HG03565 (cell line): ENCODE results near the gene GFPT1.
"Not testable (repeated sequence)": the region's sequence is repeated elsewhere in the genome, so short reads cannot be mapped to it uniquely, and the experiment has no call there.

Source experiments
- ATAC-seq: cut with Tn5 transposase; IDR thresholded peaks from one replicate; pipeline ENCODE4 v1.9.1; 2021; ENCODE audit warnings: mild to moderate bottlenecking, moderate library complexity; ENCODE audit not compliant: unreplicated experiment

The GFPT1 gene

GRCh38 chr2:69384618-69385081 is 2.4 kb downstream of the GFPT1 start:
- ATAC-seq = no peak

DNA sequence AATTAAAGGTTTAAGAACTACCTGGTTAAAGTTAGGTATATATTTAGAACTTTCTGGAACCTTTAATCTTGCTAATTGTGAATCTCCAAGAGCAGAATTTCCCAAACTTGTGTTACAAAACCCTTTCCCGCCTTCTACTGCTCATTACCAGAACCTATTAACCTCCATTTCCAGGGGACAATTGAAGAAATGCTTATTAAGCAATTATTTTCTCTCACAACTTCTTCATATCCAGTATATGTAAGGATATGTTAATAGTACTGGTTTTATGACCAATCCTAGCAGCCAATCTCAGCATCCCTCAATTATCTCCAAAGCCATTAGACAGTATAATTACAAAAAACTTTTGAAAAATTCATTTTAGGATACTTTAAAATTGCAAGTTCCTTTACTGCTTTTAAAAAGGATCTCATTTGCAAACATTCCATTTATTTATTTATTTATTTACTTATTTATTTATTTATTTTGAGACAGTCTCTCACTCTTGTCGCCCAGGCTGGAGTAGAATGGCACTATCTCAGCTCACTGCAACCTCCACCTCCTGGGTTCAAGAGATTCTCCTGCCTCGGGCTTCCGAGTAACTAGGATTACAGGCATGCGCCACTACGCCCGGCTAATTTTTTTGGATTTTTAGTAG is 3.7 kb downstream of the GFPT1 start:
- ATAC-seq = no peak

DNA sequence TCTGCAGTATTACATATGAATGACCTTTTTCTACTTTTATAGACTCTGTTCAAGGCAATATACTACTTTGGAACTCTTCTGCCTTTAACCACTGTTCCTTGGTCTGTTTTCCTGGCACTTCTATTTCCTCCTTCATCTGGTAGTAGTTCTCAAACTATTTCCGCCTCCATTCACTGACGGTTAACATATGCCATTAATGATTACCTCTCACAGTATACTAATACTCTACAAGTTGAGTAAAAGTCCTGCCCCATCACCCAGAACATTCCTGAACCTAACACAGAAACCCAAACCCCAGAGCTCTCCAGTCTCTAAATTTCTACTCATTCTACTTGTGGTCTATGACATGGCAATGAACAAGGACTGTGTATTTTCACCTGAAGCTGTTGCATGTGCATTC is 4.5 kb downstream of the GFPT1 start:
- no peak for ATAC-seq

DNA sequence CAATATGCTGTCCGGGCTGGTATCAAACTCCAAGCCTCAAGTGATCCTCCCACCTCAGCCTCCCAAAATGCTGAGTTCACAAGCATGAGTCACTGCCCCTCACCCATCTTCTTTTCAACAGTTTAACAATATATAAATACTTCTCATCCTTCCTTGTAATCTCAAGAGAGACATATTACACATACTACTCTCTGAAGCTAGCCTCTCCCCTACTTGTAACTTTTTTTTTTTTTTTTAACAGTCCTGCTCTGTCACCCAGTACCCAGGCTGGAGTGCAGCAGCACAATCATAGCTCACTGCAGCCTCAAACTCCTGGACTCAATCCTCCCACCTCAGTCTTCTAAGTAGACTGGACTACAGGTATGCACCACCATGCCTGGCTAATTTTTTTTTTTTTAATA is 5.7 kb downstream of the GFPT1 start:
- no peak for ATAC-seq

DNA sequence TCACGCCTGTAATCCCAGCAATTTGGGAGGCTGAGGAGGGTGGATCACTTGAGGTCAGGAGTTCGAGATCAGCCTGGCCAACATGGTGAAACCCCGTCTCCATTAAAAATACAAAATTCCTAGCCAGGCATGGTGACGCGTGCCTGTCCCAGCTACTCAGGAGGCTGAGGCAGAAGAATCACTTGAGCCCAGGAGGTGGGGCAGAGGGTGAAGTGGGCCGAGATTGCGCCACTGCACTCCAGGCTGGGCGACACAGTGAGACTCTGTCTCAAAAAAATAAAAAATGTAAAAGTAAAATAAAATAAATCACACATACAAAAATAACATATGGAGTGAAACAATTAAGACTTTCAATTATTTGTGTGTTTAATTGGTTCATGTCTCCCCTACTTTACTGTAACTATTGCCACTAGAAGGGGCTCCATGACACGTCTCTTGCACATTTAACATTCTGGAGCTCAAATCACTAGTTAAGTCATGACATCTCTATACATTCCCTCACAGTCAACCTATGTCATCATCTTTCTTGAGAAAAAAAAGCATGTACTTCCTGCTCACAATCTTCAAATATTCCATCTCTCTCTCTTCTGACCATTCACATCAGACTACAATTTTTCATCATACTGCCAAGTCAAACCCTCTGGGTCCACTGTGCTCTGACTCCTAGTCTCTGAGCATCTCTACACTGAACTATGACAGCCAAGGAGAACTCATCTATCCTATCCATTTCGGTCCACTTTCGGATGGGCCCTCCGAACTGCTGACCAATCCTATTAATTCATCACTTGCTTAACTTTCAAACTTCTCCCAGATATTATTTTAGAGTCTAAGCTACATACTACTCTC is 6.7 kb downstream of the GFPT1 start:
- no peak for ATAC-seq

DNA sequence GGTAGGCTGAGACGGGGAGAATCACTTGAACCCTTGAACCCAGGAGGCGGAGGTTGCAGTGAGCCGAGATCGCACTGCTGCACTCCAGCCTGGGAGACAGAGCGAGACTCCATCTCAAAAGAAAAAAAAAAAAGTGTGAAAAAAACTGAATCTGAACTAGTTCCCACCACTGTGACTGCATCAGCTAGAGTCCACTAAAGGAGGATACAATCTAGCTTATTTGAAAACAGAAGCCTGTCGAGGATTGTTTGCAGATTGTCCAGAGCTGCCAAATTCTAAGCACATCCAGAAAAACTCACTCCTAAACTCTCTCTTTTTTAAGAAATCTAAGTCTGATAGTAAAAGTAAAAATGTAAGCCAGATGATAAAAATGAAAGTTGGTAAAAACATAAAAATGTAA is 10.6 kb downstream of the GFPT1 start:
- ATAC-seq = no peak

DNA sequence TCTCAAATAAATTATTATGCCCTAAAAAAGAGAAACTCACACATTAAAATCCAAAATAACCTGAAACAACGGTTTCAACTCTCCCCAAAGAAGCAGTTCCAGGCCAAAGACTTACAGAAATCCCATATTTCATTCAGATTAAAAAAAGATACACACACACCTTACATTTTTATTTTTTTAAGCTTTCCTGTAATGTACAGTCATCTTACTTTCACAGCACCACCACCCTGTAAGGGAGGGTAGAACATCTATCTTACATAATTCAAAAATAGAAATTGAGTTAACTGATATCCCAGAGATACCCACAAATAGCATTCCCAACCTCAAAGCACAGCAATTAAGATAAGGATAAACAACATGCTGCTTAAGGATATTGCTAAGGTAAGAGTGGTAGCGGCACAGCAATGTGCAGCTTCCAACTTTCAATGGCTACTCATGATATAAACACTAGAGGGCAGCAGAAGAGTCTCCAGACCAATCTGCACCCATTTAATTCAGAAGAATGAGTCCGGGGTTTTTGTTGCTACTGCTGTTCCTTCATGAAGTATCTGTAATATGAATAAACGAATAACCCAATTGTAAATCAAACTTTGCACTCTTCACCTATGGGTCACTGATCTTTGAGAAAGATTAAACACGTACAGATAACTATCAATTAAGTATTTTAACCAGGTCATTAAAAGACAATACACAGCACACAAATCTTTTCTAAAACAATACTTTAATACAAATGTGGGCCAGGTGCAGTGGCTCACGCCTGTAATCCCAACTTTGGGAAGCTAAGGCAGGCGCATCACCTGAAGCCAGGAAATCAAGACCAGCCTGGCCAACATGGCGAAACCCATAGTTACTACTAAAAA is 11.3 kb downstream of the GFPT1 start:
- no peak for ATAC-seq

- no peak for ATAC-seq
Observed at GRCh38 chr2:69372767-69373166, 14.3 kb downstream of the GFPT1 start.

- no peak for ATAC-seq
Observed at GRCh38 chr2:69369802-69370201, 17.2 kb downstream of the GFPT1 start.

- ATAC-seq = no peak
Observed at GRCh38 chr2:69368588-69368987, 18.4 kb downstream of the GFPT1 start.

DNA sequence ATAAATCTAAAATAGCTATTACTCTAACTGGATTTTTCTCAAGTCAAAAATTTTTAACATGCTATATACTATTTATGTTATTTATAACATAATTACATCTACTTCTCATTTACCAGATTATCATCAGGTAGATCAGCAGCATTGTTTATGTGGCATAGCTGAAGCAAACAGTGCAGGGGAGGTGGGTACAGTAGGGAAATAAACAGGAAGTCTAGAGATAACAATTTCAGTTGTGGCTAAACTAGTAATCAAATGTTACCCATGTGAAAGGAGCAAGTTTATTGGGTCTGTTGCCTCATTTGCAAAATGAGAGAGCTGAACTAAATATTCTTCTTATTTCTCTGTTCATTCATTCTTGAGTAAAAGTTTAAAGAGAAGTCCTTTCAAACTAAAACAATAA is 27.7 kb downstream of the GFPT1 start:
- no peak for ATAC-seq

- ATAC-seq = no peak
Observed at GRCh38 chr2:69358914-69359313, 28.1 kb downstream of the GFPT1 start.

GRCh38 chr2:69356471-69356870 is 30.6 kb downstream of the GFPT1 start:
- ATAC-seq = no peak

- not testable (repeated sequence) for ATAC-seq
Observed at GRCh38 chr2:69354976-69355375, 32.1 kb downstream of the GFPT1 start.

DNA sequence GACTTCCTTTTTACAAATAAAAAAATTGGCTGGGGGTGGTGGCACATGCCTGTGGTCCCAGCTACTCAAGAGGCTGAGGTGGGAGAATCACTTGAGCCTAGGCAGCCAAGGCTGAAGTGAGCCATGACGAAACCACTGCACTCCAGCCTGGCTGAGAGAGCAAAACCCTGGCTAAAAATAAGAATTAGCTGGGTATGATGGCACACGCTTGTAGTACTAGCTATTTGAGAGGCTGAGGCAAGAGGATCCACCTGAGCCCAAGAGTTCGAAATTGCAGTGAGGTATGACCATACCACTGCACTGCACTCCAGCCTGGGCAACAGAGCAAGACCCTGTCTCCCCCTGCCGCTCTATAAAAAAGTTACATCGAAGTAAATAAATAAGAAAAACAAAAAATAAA is 33.7 kb downstream of the GFPT1 start:
- ATAC-seq = no peak

DNA sequence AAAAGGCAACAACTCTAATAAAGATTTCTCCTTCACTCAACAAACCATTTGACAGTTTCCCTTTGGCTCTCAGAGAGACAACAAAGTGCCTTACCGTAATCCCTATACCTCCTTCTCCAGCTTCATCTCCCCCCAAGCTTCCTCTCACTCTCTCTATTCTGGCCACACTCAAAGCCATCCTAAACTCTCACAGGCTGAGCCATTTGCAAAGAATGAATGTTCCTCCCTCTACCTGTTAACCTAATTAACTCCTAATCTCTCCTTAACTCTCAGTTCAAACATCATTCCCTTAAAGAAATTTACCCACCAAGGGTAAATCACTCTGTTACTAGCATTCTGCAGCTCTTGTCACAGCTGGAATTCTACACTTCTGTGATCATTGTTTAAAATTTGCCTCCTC is 38.2 kb downstream of the GFPT1 start:
- no peak for ATAC-seq

DNA sequence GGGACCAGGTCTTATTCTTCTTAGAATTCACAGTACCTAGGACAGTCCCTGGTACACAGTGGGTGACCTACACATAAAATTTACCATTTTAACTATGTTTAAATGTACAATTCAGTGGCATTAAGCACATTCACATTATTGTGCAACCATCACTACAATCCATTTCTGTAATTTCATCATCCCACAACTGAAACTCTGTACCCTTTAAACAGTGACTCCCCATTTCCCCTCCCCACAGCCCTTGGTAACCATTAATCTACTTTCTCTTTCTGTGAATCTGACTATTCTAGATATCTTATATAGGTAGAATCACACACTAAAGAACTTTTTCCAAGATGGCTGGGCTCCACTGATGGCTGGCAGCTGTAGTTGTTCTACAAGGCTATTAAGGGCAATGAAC is 41.6 kb downstream of the GFPT1 start:
- no peak for ATAC-seq

- ATAC-seq = no peak
Observed at GRCh38 chr2:69344305-69344704, 42.7 kb downstream of the GFPT1 start.

DNA sequence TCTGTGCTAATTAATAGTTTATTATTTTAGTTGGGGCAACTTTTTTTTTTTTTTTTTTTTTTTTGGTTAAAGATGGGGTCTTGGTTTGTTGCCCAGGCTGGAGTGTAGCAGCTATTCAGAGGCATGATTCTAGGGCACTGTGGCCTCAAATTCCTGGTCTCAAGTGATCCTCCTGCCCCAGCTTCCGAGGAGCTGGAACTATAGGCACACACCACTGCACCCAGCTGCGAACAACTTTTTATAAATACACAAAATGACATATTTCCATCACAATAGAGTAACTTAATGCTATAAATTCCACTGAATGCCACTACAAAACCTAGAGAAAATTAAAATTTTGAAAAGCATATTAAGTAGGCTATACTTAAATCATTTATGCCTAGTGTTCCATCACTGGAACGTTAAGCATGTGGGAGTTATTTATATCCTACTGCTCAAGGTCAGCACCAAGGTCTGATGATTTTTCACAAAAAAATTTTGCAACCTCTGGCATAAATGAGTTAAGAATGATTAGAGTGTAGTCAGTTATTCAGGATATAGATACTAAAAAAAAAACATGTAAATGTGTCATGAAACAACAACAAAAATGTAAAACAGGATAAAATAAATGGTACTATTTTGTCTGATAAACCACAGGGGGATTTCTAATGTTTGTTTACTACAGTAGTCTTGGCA is 46.8 kb downstream of the GFPT1 start:
- ATAC-seq = no peak

DNA sequence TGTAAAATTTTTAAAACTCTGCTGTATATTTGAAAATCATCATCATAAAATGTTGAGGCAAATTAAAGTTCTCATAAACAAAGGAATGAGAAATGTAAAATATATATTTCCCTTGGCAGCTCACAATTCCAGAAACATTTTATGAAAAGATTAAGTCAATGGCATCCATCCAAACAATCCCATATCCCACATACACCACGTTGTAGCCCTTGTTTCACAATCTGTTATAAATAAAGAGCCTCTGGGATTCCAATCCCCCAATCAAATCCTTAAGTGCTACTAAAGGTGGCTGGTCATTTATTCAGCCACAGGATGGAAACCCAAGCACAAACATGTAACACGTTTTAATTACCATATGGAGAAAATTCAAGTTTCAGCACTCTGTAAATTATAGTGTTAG is 51.7 kb downstream of the GFPT1 start:
- ATAC-seq = no peak

- ATAC-seq = no peak
Observed at GRCh38 chr2:69333352-69333751, 53.7 kb downstream of the GFPT1 start.
